Gastrocnemius medialis (tissue), 4 donors: Measurements from ENCODE around the gene LRRC4.

ENCODE experiments used
- POLR2A ChIP-seq, 2 donors: fragments of 450-650 bp; IDR thresholded peaks; one replicate each; pipeline ENCODE4 v1.6.1; 2017; ENCODE audit warnings: antibody characterized with exemption in 2 of 2, mild to moderate bottlenecking in 2 of 2, moderate library complexity in 2 of 2
- TF ChIP-seq, protein P1 (sequence below), 5 experiments: fragments of 450-650 bp in 3 of 5; fragments of 200-600 bp in 2 of 5; sonication (generic) in 2 of 5; IDR thresholded peaks in 4 of 5; conservative IDR thresholded peaks in 1 of 5; 1 replicate in 4 of 5; 2 replicates in 1 of 5; pipeline ENCODE4 v1.5.1; 2016 to 2019; ENCODE audit warnings: antibody characterized with exemption in 5 of 5, mild to moderate bottlenecking in 3 of 5, moderate library complexity in 3 of 5

DNA sequence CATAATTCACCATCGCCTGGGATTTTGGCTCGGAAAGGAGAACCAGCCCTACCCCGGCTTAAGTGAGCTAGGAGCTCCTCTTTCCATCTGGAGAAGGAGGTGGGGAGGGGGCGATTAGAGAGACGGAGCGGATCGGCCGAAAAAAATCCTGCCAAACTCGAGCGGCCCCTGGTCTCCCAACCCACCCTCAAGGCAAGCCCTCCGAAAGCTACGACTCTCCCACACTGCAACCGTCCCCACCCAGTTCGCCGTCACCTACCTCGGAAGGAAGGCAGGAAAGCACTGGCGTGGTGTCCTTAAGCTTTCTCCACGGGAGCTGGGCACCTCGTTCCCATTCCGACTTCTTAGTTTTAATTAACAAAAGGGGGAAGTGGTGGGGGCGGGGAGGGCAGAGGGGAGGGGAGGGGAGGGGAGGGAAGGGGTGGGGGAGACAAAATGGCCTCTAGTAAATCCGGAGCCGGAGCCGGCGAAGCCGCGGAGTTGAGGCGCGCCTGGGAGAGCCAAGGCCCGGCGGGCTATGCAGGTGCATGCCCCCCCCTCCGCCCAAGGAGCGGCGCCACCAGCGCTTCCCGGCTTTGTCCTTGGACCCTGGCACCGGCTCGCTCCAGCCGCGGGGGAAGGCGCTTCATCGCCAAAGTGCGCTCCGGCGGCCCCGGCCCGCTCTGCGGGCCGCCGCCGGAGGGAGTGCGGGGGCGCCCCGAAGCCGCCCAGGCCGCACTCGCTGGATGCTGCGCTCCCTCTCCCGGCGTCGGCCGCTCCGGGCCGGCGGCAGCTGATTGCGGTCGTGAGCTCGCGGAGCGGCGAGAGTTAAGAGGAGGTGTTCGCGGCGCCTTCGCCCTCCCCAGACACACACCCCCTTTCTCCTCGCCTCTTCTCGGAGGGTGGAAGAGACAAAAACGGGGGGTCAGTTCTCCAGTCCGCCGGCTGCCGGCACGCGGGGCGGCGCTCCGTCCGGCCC lies at the start of gene LRRC4:
- TF ChIP-seq, protein P1, sequence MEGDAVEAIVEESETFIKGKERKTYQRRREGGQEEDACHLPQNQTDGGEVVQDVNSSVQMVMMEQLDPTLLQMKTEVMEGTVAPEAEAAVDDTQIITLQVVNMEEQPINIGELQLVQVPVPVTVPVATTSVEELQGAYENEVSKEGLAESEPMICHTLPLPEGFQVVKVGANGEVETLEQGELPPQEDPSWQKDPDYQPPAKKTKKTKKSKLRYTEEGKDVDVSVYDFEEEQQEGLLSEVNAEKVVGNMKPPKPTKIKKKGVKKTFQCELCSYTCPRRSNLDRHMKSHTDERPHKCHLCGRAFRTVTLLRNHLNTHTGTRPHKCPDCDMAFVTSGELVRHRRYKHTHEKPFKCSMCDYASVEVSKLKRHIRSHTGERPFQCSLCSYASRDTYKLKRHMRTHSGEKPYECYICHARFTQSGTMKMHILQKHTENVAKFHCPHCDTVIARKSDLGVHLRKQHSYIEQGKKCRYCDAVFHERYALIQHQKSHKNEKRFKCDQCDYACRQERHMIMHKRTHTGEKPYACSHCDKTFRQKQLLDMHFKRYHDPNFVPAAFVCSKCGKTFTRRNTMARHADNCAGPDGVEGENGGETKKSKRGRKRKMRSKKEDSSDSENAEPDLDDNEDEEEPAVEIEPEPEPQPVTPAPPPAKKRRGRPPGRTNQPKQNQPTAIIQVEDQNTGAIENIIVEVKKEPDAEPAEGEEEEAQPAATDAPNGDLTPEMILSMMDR (IDR thresholded peaks at IDR 0.05 in 4 of 5, conservative IDR thresholded peaks at IDR 0.05 in 1 of 5), result peak in 1 of 5 experiments; percentile 20
- TF ChIP-seq POLR2A (IDR thresholded peaks at IDR 0.05), result no peak
